H9 (cell line): ENCODE data around the gene PLEKHA8. TPM values are rescaled to one million over a fixed set of nuclear protein-coding genes. Genes with fewer than 3 reads are reported as not detected.

Experiments used
- DNase-seq: peaks from one replicate; pipeline ENCODE4 v3.0.0-alpha.2; 2017
- H2AFZ ChIP-seq: one replicate; pipeline ENCODE4 v1.6.1; 2013; ENCODE audit warnings: mild to moderate bottlenecking, low read length, control low read depth, moderate library complexity
- H2AK5ac ChIP-seq: 2 replicates; pipeline ENCODE4 v1.6.1; 2013; ENCODE audit warnings: low read length, control low read depth, mixed read lengths; ENCODE audit not compliant: insufficient read length
- H2BK120ac ChIP-seq: one replicate; pipeline ENCODE4 v1.6.1; 2013; ENCODE audit warnings: low read depth, mild to moderate bottlenecking, low read length, control low read depth, inconsistent platforms; ENCODE audit not compliant: poor library complexity, severe bottlenecking
- H2BK12ac ChIP-seq: 2 replicates; pipeline ENCODE4 v1.6.1; 2013; ENCODE audit warnings: low read length, control low read depth, mixed read lengths, low read depth; ENCODE audit not compliant: insufficient read length
- H2BK15ac ChIP-seq: 2 replicates; pipeline ENCODE4 v1.6.1; 2013; ENCODE audit warnings: low read depth, low read length, control low read depth
- H2BK20ac ChIP-seq: one replicate; pipeline ENCODE4 v1.6.1; 2013; ENCODE audit warnings: low read depth, mild to moderate bottlenecking, low read length, control low read depth, inconsistent platforms; ENCODE audit not compliant: poor library complexity, severe bottlenecking
- H2BK5ac ChIP-seq: 2 replicates; pipeline ENCODE4 v1.6.1; 2013; ENCODE audit warnings: low read length, control low read depth, mixed read lengths; ENCODE audit not compliant: insufficient read length
- H3K14ac ChIP-seq: 2 replicates; pipeline ENCODE4 v1.6.1; 2013; ENCODE audit warnings: low read length, control low read depth; ENCODE audit not compliant: insufficient read depth
- H3K18ac ChIP-seq: 2 replicates; pipeline ENCODE4 v1.6.1; 2013; ENCODE audit warnings: low read depth, mild to moderate bottlenecking, mixed read lengths, low read length, control low read depth; ENCODE audit not compliant: insufficient read length
- H3K23ac ChIP-seq: 2 replicates; pipeline ENCODE4 v1.6.1; 2013; ENCODE audit warnings: low read length, control low read depth, mixed read lengths, low read depth; ENCODE audit not compliant: insufficient read length
- H3K23me2 ChIP-seq: 2 replicates; pipeline ENCODE4 v1.6.1; 2013; ENCODE audit warnings: low read depth, mild to moderate bottlenecking, mixed read lengths, low read length, control low read depth; ENCODE audit not compliant: insufficient read length, poor library complexity, severe bottlenecking
- H3K27ac ChIP-seq: 2 replicates; pipeline ENCODE4 v1.5.1; 2013; ENCODE audit warnings: low read length, control low read depth, mixed read lengths, low read depth; ENCODE audit not compliant: insufficient read length
- H3K27me3 ChIP-seq: 2 replicates; pipeline ENCODE4 v1.6.1; 2013; ENCODE audit warnings: low read length, control low read depth, inconsistent platforms; ENCODE audit not compliant: insufficient read depth
- H3K4ac ChIP-seq: 2 replicates; pipeline ENCODE4 v1.6.1; 2013; ENCODE audit warnings: low read depth, mild to moderate bottlenecking, control low read depth, inconsistent platforms, low read length, moderate library complexity
- H3K4me1 ChIP-seq: 2 replicates; pipeline ENCODE4 v1.6.1; 2013; ENCODE audit warnings: low read length, control low read depth, inconsistent platforms; ENCODE audit not compliant: insufficient read depth
- H3K4me2 ChIP-seq: 2 replicates; pipeline ENCODE4 v1.6.1; 2013; ENCODE audit warnings: low read length, control low read depth, mixed read lengths; ENCODE audit not compliant: insufficient read length, insufficient read depth
- H3K56ac ChIP-seq: 2 replicates; pipeline ENCODE4 v1.6.1; 2013; ENCODE audit warnings: low read depth, mild to moderate bottlenecking, mixed read lengths, low read length, control low read depth; ENCODE audit not compliant: insufficient read length
- H3K79me1 ChIP-seq: 2 replicates; pipeline ENCODE4 v1.6.1; 2013; ENCODE audit warnings: low read depth, mild to moderate bottlenecking, moderate library complexity, low read length, control low read depth, inconsistent platforms; ENCODE audit not compliant: insufficient read depth, poor library complexity, severe bottlenecking
- H3K79me2 ChIP-seq: 2 replicates; pipeline ENCODE4 v1.6.1; 2013; ENCODE audit warnings: low read length, control low read depth, inconsistent platforms; ENCODE audit not compliant: insufficient read depth
- H3K9ac ChIP-seq: 2 replicates; pipeline ENCODE4 v1.6.1; 2013; ENCODE audit warnings: low read length, control low read depth, mixed read lengths; ENCODE audit not compliant: insufficient read length; ENCODE audit errors: extremely low read depth
- H3K9me3 ChIP-seq: one replicate; pipeline ENCODE4 v1.6.1; 2013; ENCODE audit warnings: low read depth, low read length, inconsistent platforms; ENCODE audit not compliant: control insufficient read depth
- H3T11ph ChIP-seq: one replicate; pipeline ENCODE4 v1.6.1; 2013; ENCODE audit warnings: mild to moderate bottlenecking, low read length, control low read depth, inconsistent platforms
- H4K20me1 ChIP-seq: one replicate; pipeline ENCODE4 v1.6.1; 2013; ENCODE audit not compliant: control insufficient read depth, insufficient read length, insufficient read depth
- H4K5ac ChIP-seq: 2 replicates; pipeline ENCODE4 v1.6.1; 2013; ENCODE audit warnings: low read depth, mild to moderate bottlenecking, mixed read lengths, low read length, control low read depth; ENCODE audit not compliant: insufficient read length
- H4K8ac ChIP-seq: replicated peaks from 2 replicates; pipeline ENCODE4 v1.6.1; 2013; ENCODE audit warnings: low read length, control low read depth, mixed read lengths, low read depth; ENCODE audit not compliant: insufficient read length
- H4K91ac ChIP-seq: 2 replicates; pipeline ENCODE4 v1.6.1; 2013; ENCODE audit warnings: low read depth, mild to moderate bottlenecking, moderate library complexity, mixed read lengths, low read length, control low read depth; ENCODE audit not compliant: insufficient read length
- H3K27ac Mint-ChIP-seq, 3 experiments: 2 replicates in 2 of 3; 3 replicates in 1 of 3; pipeline ENCODE4 v1.8.0; 2020 to 2021; ENCODE audit warnings: mixed read lengths in 3 of 3, mild to moderate bottlenecking in 1 of 3, moderate library complexity in 1 of 3
- H3K27me3 Mint-ChIP-seq: 2 replicates; pipeline ENCODE4 v1.8.0; 2021; ENCODE audit warnings: low read depth, mild to moderate bottlenecking, moderate library complexity, mixed read lengths
- H3K36me3 Mint-ChIP-seq, 3 experiments: 2 replicates in 2 of 3; 3 replicates in 1 of 3; pipeline ENCODE4 v1.8.0; 2020 to 2021; ENCODE audit warnings: low read depth in 3 of 3, mixed read lengths in 3 of 3; ENCODE audit not compliant: insufficient read depth in 1 of 3
- H3K4me1 Mint-ChIP-seq, 2 experiments: 2 replicates each; pipeline ENCODE4 v1.8.0; 2020; ENCODE audit warnings: mixed read lengths in 2 of 2
- H3K4me3 Mint-ChIP-seq, 2 experiments: 2 replicates in 1 of 2; 3 replicates in 1 of 2; pipeline ENCODE4 v1.8.0; 2020 to 2021; ENCODE audit warnings: mild to moderate bottlenecking in 2 of 2, mixed read lengths in 2 of 2, moderate library complexity in 1 of 2
- H3K9me3 Mint-ChIP-seq, 2 experiments: 2 replicates in 1 of 2; 3 replicates in 1 of 2; pipeline ENCODE4 v1.8.0; 2020; ENCODE audit warnings: mild to moderate bottlenecking in 2 of 2, mixed read lengths in 2 of 2, moderate library complexity in 1 of 2
- CTCF ChIP-seq: fragments of 200-600 bp; sonication (generic); conservative IDR thresholded peaks from 3 replicates; pipeline ENCODE4 v1.8.0; 2021; ENCODE audit warnings: antibody characterized with exemption, mild to moderate bottlenecking
- WGBS: extraction: QIAGEN DNeasy Blood & Tissue Kit; methylation state at CpG from one replicate; pipeline ENCODE4 v1.1.7; 2013; ENCODE audit warnings: missing lambda C conversion rate, low lambda C conversion rate, mixed read lengths; ENCODE audit not compliant: insufficient read length; ENCODE audit errors: extremely low coverage; 5-methylcytosine and 5-hydroxymethylcytosine counted together
- total RNA-seq: library from RNA; stranded (reverse); gene quantifications from 2 replicates; pipeline ENCODE4 v1.2.1, GENCODE V29; 2021

PLEKHA8 gene
- total RNA-seq, 1 experiment from 2014 or later, result 37.0 TPM

GRCh38 chr7:30078280-30078679 is 50.1 kb downstream of the PLEKHA8 start:
- H3T11ph ChIP-seq, result no peak overlapping the region
- H2BK120ac ChIP-seq, result no peak overlapping the region
- Mint-ChIP-seq H3K27ac (no peak overlapping the region), H3K4me1 (peaks cover 13 to 18% of the 10 kb centered on the region in 2 experiments), H3K4me3 (no peak overlapping the region), H3K27me3 (no peaks in the 10 kb centered on the region), H3K36me3 (peaks cover 9 to 24% (median 10%) of the 10 kb centered on the region in 3 experiments; a peak in 5 of 7 replicates), H3K9me3 (no peaks in the 10 kb centered on the region)
- no peak overlapping the region for H3K56ac ChIP-seq
- no peaks in the 10 kb centered on the region for H3K27me3 ChIP-seq
- no peak overlapping the region for H2BK20ac ChIP-seq
- no peak overlapping the region for H3K4me2 ChIP-seq
- H2BK15ac ChIP-seq, result no peak overlapping the region
- 0 out of 2 replicates have a peak, but pooled peaks cover 3% of the 10 kb centered on the region for H3K4me1 ChIP-seq
- H3K79me1 ChIP-seq, result no peaks in the 10 kb centered on the region
- H3K23ac ChIP-seq, result no peak overlapping the region
- no peak overlapping the region for H3K18ac ChIP-seq
- no CpG with 5 or more reads among the region's 3 CpGs for WGBS
- H3K14ac ChIP-seq, result no peak overlapping the region
- no peak overlapping the region for H2AK5ac ChIP-seq
- no peak overlapping the region for H4K91ac ChIP-seq
- no peaks in the 10 kb centered on the region for H4K20me1 ChIP-seq
- no peak overlapping the region for H4K5ac ChIP-seq
- no peak overlapping the region for H4K8ac ChIP-seq
- no peaks in the 10 kb centered on the region for H3K79me2 ChIP-seq
- no peaks in the 10 kb centered on the region for H3K23me2 ChIP-seq
- no peak overlapping the region for H2BK12ac ChIP-seq
- H3K4ac ChIP-seq, result no peak overlapping the region
- no peak overlapping the region for H3K9ac ChIP-seq
- no peak for DNase-seq
- no peak overlapping the region for H2AFZ ChIP-seq
- no peak for TF ChIP-seq CTCF
- H3K27ac ChIP-seq, result no peak overlapping the region
- H3K9me3 ChIP-seq, result no peaks in the 10 kb centered on the region
- no peak overlapping the region for H2BK5ac ChIP-seq
